Adipocyte (in vitro differentiated cells): ENCODE measurements around the gene RHBDF1.

Experiments
- DNase-seq: peaks from one replicate; pipeline ENCODE4 v3.0.0-alpha.2; 2015; ENCODE audit warnings: low read depth
- H3K27me3 ChIP-seq: replicated peaks from 2 replicates; pipeline ENCODE4 v1.7.0; 2013; ENCODE audit warnings: mild to moderate bottlenecking, low read length, moderate library complexity; ENCODE audit not compliant: control insufficient read depth, insufficient read depth
- H3K36me3 ChIP-seq: 2 replicates; pipeline ENCODE4 v1.7.0; 2013; ENCODE audit warnings: low read length, mild to moderate bottlenecking, moderate library complexity; ENCODE audit not compliant: control insufficient read depth, insufficient read depth, severe bottlenecking
- H3K4me1 ChIP-seq: 2 replicates; pipeline ENCODE4 v1.7.0; 2013; ENCODE audit warnings: mild to moderate bottlenecking, low read length, moderate library complexity; ENCODE audit not compliant: control insufficient read depth, insufficient read depth
- H3K4me3 ChIP-seq: 2 replicates; pipeline ENCODE4 v1.7.0; 2013; ENCODE audit warnings: mild to moderate bottlenecking, low read length, moderate library complexity
- H3K9ac ChIP-seq: 2 replicates; pipeline ENCODE4 v1.7.0; 2013; ENCODE audit warnings: mild to moderate bottlenecking, low read length, moderate library complexity
- H3K9me3 ChIP-seq: 2 replicates; pipeline ENCODE4 v1.7.0; 2013; ENCODE audit warnings: mild to moderate bottlenecking, low read length, moderate library complexity; ENCODE audit not compliant: control insufficient read depth

The RHBDF1 gene

GRCh38 chr16:78444-79150 lies 6.2 kb upstream of the RHBDF1 start:
- Histone ChIP-seq H3K4me1 (peaks cover 42% of the 10 kb centered on the region), H3K36me3 (peaks cover 21% of the 10 kb centered on the region), H3K9me3 (no peaks in the 10 kb centered on the region), H3K4me3 (peak overlapping the region; percentile 95), H3K9ac (peak overlapping the region; percentile 98), H3K27me3 (no peaks in the 10 kb centered on the region)
- DNase-seq: peak; percentile 79

- Histone ChIP-seq H3K9me3 (no peaks in the 10 kb centered on the region), H3K27me3 (no peaks in the 10 kb centered on the region), H3K4me1 (peaks cover 43% of the 10 kb centered on the region), H3K4me3 (peak within 1 kb of the TSS; percentile 95), H3K36me3 (peaks cover 18% of the 10 kb centered on the region), H3K9ac (peak within 1 kb of the TSS; percentile 98)
- peak; percentile 87 for DNase-seq
Measured at GRCh38 chr16:77807-78443, 5.5 kb upstream of the RHBDF1 start, which contains the start of gene MPG. MPG (plus strand) TSS chr16:78225; CDS start chr16:78310, 85 bp downstream.

- peak overlapping the region; percentile 98 for H3K9ac ChIP-seq
- peaks cover 46% of the 10 kb centered on the region for H3K4me1 ChIP-seq
- H3K4me3 ChIP-seq: peak overlapping the region; percentile 95
- no peaks in the 10 kb centered on the region for H3K9me3 ChIP-seq
- H3K27me3 ChIP-seq: no peaks in the 10 kb centered on the region
- peak; percentile 71 for DNase-seq
- H3K36me3 ChIP-seq: peaks cover 17% of the 10 kb centered on the region
Measured at GRCh38 chr16:77273-77806, 4.9 kb upstream of the RHBDF1 start.

- H3K9ac ChIP-seq: peak overlapping the region; percentile 98
- H3K36me3 ChIP-seq: peaks cover 17% of the 10 kb centered on the region
- peak; percentile 81 for DNase-seq
- H3K27me3 ChIP-seq: no peaks in the 10 kb centered on the region
- no peaks in the 10 kb centered on the region for H3K9me3 ChIP-seq
- peaks cover 46% of the 10 kb centered on the region for H3K4me1 ChIP-seq
- peak overlapping the region; percentile 95 for H3K4me3 ChIP-seq
Measured at GRCh38 chr16:76535-77272, 4.3 kb upstream of the RHBDF1 start.

- H3K9ac ChIP-seq: peak overlapping the region; percentile 98
- no peaks in the 10 kb centered on the region for H3K9me3 ChIP-seq
- peaks cover 14% of the 10 kb centered on the region for H3K36me3 ChIP-seq
- H3K27me3 ChIP-seq: no peaks in the 10 kb centered on the region
- peak; percentile 93 for DNase-seq
- peak overlapping the region; percentile 95 for H3K4me3 ChIP-seq
- peaks cover 50% of the 10 kb centered on the region for H3K4me1 ChIP-seq
Measured at GRCh38 chr16:75580-76501, 3.4 kb upstream of the RHBDF1 start.

GRCh38 chr16:74747-75334 lies 2.4 kb upstream of the RHBDF1 start:
- Histone ChIP-seq H3K9me3 (no peaks in the 10 kb centered on the region), H3K4me1 (peaks cover 57% of the 10 kb centered on the region)
- no peak for DNase-seq

GRCh38 chr16:74051-74746 lies 1.8 kb upstream of the RHBDF1 start:
- Histone ChIP-seq H3K9me3 (no peaks in the 10 kb centered on the region), H3K4me1 (peaks cover 59% of the 10 kb centered on the region), H3K27me3 (no peaks in the 10 kb centered on the region), H3K9ac (no peak overlapping the region), H3K4me3 (no peak overlapping the region), H3K36me3 (peaks cover under 1% of the 10 kb centered on the region)
- no peak for DNase-seq

More at GRCh38 chr16:74747-75334, 2.4 kb upstream of the RHBDF1 start:
- H3K9ac ChIP-seq: peak overlapping the region; percentile 98
- no peak overlapping the region for H3K4me3 ChIP-seq
- no peaks in the 10 kb centered on the region for H3K27me3 ChIP-seq
- H3K36me3 ChIP-seq: peaks cover 7% of the 10 kb centered on the region

- peak; percentile 88 for DNase-seq
- Histone ChIP-seq H3K4me3 (peak overlapping the region; percentile 89), H3K27me3 (no peaks in the 10 kb centered on the region), H3K4me1 (peaks cover 67% of the 10 kb centered on the region), H3K36me3 (no peaks in the 10 kb centered on the region), H3K9ac (peak overlapping the region; percentile 86), H3K9me3 (no peaks in the 10 kb centered on the region)
Measured at GRCh38 chr16:71540-72401, 660 bp downstream of the RHBDF1 start.

GRCh38 chr16:71210-71539 lies 1.3 kb downstream of the RHBDF1 start:
- Histone ChIP-seq H3K9me3 (no peaks in the 10 kb centered on the region), H3K36me3 (no peaks in the 10 kb centered on the region), H3K4me1 (peaks cover 66% of the 10 kb centered on the region), H3K27me3 (no peaks in the 10 kb centered on the region), H3K9ac (peak overlapping the region; percentile 86), H3K4me3 (peak overlapping the region; percentile 89)
- no peak for DNase-seq
